K562 (cell line): ENCODE data around the gene ACOX2. TPM values are rescaled to one million over a fixed set of nuclear protein-coding genes. Genes with fewer than 3 reads are reported as not detected.

ENCODE experiments used
- FOXA3 ChIP-seq, 2 experiments: fragments of 450-650 bp in 1 of 2; sonication (generic) in 1 of 2; formaldehyde crosslinking; IDR thresholded peaks in 1 of 2; conservative IDR thresholded peaks in 1 of 2; 2 replicates each; pipeline versions ENCODE4 v1.4.0 to v1.8.0; 2020 to 2022; ENCODE audit warnings: mild to moderate bottlenecking in 2 of 2, missing genetic modification reagents in 1 of 2
- polyA plus RNA-seq, 8 experiments: library from polyadenylated mRNA; depleted of rRNA in 4 of 8; stranded (reverse) in 5 of 8; unstranded in 3 of 8; fragments of >200 nt; fragmentation: Nextera tagmentation in 2 of 8; fragmentation: Illumina TruSeq in 1 of 8; extraction: Ambion mirVana in 2 of 8; extraction: Trizol in 1 of 8; gene quantifications; 2 replicates each; pipeline versions ENCODE4 v1.2.1 to v1.2.3, GENCODE V29; 2011 to 2014; ENCODE audit warnings: inconsistent platforms in 1 of 8, missing spikeins in 1 of 8
- total RNA-seq, 7 experiments: library from RNA; depleted of rRNA in 6 of 7; stranded (reverse); fragments of >200 nt in 6 of 7; fragmentation: Illumina TruSeq in 2 of 7; extraction: Trizol in 2 of 7; gene quantifications; 2 replicates each; pipeline versions ENCODE4 v1.2.1 to v1.2.3, GENCODE V29; 2011 to 2021; ENCODE audit warnings: low replicate concordance in 1 of 7
- TF ChIP-seq, protein P1 (sequence below), 3 experiments: fragments of 200-800 bp in 1 of 3; fragments of 250-450 bp in 1 of 3; fragments of 450-650 bp in 1 of 3; sonication (Bioruptor Pico) in 1 of 3; sonication (Bioruptor generic) in 1 of 3; formaldehyde crosslinking in 1 of 3; IDR thresholded peaks; 2 replicates each; pipeline versions ENCODE4 v1.6.1 to v1.8.0; 2016 to 2022; ENCODE audit warnings: mild to moderate bottlenecking in 2 of 3, missing genetic modification characterization in 2 of 3, missing compliant biosample characterization in 1 of 3, moderate library complexity in 1 of 3
- TF ChIP-seq, protein P2 (sequence below): fragments of 450-650 bp; formaldehyde crosslinking; IDR thresholded peaks from 2 replicates; pipeline ENCODE4 v1.4.0; 2020; ENCODE audit warnings: mild to moderate bottlenecking, moderate library complexity
- TF ChIP-seq, protein P3 (sequence below): sonication (generic); formaldehyde crosslinking; IDR thresholded peaks from 2 replicates; pipeline ENCODE4 v1.8.0; 2023; ENCODE audit warnings: mild to moderate bottlenecking, missing genetic modification reagents

ACOX2 gene
- total and polyA plus RNA-seq, 9 of the 15 experiments (the other 6 are each of a cell fraction or from before 2014, with no cell fraction given) = 0.15 TPM; not detected in 8

DNA sequence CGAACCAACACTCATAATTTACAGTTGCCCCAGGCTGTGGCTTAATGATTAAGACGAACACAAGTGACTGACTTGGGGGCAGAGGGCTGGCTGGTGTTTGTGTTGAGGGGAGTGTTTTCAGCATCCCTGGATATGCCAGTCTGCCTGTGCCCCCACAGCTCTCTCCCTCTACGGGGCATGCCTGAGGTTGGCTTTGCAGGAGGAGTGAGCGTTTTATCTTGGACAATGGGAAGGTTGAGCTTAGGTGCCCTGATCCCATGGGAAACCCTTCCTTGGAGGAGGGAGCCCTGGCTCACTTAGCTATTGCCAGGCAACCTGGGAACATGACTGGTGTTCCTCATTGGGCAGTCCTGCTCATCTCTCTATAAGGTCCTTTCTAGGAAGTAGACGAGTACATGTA is 22.6 kb upstream of the ACOX2 start (continued):
- TF ChIP-seq, protein P1, sequence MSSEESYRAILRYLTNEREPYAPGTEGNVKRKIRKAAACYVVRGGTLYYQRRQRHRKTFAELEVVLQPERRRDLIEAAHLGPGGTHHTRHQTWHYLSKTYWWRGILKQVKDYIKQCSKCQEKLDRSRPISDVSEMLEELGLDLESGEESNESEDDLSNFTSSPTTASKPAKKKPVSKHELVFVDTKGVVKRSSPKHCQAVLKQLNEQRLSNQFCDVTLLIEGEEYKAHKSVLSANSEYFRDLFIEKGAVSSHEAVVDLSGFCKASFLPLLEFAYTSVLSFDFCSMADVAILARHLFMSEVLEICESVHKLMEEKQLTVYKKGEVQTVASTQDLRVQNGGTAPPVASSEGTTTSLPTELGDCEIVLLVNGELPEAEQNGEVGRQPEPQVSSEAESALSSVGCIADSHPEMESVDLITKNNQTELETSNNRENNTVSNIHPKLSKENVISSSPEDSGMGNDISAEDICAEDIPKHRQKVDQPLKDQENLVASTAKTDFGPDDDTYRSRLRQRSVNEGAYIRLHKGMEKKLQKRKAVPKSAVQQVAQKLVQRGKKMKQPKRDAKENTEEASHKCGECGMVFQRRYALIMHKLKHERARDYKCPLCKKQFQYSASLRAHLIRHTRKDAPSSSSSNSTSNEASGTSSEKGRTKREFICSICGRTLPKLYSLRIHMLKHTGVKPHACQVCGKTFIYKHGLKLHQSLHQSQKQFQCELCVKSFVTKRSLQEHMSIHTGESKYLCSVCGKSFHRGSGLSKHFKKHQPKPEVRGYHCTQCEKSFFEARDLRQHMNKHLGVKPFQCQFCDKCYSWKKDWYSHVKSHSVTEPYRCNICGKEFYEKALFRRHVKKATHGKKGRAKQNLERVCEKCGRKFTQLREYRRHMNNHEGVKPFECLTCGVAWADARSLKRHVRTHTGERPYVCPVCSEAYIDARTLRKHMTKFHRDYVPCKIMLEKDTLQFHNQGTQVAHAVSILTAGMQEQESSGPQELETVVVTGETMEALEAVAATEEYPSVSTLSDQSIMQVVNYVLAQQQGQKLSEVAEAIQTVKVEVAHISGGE (CRISPR knock-in tag; IDR thresholded peaks at IDR 0.05) = no peak
- no peak for TF ChIP-seq FOXA3 (CRISPR knock-in tag; conservative IDR thresholded peaks at IDR 0.05 in 1 of 2, IDR thresholded peaks at IDR 0.05 in 1 of 2)
- TF ChIP-seq, protein P2, sequence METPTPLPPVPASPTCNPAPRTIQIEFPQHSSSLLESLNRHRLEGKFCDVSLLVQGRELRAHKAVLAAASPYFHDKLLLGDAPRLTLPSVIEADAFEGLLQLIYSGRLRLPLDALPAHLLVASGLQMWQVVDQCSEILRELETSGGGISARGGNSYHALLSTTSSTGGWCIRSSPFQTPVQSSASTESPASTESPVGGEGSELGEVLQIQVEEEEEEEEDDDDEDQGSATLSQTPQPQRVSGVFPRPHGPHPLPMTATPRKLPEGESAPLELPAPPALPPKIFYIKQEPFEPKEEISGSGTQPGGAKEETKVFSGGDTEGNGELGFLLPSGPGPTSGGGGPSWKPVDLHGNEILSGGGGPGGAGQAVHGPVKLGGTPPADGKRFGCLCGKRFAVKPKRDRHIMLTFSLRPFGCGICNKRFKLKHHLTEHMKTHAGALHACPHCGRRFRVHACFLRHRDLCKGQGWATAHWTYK (CRISPR knock-in tag) = no peak
- TF ChIP-seq, protein P3, sequence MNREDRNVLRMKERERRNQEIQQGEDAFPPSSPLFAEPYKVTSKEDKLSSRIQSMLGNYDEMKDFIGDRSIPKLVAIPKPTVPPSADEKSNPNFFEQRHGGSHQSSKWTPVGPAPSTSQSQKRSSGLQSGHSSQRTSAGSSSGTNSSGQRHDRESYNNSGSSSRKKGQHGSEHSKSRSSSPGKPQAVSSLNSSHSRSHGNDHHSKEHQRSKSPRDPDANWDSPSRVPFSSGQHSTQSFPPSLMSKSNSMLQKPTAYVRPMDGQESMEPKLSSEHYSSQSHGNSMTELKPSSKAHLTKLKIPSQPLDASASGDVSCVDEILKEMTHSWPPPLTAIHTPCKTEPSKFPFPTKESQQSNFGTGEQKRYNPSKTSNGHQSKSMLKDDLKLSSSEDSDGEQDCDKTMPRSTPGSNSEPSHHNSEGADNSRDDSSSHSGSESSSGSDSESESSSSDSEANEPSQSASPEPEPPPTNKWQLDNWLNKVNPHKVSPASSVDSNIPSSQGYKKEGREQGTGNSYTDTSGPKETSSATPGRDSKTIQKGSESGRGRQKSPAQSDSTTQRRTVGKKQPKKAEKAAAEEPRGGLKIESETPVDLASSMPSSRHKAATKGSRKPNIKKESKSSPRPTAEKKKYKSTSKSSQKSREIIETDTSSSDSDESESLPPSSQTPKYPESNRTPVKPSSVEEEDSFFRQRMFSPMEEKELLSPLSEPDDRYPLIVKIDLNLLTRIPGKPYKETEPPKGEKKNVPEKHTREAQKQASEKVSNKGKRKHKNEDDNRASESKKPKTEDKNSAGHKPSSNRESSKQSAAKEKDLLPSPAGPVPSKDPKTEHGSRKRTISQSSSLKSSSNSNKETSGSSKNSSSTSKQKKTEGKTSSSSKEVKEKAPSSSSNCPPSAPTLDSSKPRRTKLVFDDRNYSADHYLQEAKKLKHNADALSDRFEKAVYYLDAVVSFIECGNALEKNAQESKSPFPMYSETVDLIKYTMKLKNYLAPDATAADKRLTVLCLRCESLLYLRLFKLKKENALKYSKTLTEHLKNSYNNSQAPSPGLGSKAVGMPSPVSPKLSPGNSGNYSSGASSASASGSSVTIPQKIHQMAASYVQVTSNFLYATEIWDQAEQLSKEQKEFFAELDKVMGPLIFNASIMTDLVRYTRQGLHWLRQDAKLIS (CRISPR knock-in tag) = no peak
- TF ChIP-seq, all 486 proteins: peak for 0
